ENCODE measurements around the gene TRIM44.

DNA sequence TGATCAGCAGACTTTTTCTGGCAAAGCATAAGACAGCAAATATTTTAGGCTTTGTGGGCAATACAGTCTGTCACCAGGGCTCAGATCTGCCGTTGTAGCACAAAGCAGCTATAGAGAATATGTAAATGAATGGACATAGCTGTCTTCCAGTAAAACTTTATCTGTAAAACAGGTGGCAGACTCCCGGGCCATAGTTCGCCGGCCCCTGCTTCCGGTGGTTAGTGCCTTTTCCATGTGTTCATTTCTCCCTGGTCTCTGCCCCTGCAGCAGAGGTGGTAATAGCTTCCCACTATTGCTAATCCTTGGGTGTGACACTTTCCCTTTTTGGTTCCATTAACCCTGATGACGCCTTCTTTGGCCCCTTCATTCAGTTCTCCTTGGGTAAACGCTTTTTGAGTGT is 187.6 kb downstream of the TRIM44 start:
- TF ChIP-seq, protein P1, sequence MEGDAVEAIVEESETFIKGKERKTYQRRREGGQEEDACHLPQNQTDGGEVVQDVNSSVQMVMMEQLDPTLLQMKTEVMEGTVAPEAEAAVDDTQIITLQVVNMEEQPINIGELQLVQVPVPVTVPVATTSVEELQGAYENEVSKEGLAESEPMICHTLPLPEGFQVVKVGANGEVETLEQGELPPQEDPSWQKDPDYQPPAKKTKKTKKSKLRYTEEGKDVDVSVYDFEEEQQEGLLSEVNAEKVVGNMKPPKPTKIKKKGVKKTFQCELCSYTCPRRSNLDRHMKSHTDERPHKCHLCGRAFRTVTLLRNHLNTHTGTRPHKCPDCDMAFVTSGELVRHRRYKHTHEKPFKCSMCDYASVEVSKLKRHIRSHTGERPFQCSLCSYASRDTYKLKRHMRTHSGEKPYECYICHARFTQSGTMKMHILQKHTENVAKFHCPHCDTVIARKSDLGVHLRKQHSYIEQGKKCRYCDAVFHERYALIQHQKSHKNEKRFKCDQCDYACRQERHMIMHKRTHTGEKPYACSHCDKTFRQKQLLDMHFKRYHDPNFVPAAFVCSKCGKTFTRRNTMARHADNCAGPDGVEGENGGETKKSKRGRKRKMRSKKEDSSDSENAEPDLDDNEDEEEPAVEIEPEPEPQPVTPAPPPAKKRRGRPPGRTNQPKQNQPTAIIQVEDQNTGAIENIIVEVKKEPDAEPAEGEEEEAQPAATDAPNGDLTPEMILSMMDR (conservative IDR thresholded peaks at IDR 0.05; ENCODE audit: low read length), result no peak
- no peak for TF ChIP-seq EZH2phosphoT487 (IDR thresholded peaks at IDR 0.05; ENCODE audit: borderline replicate concordance, low read depth, low read length)
